Loucy (cell line): ENCODE measurements around the gene SLC6A6.

Experiments used
- H2AFZ ChIP-seq: fragments of 200-600 bp; sonication (generic); 2 replicates; pipeline ENCODE4 v1.6.0; 2016; ENCODE audit warnings: antibody characterized with exemption, mild to moderate bottlenecking, low read length, moderate library complexity
- H3F3A ChIP-seq: fragments of 200-600 bp; 2 replicates; pipeline ENCODE4 v1.6.0; 2016; ENCODE audit warnings: antibody characterized with exemption, low read depth, mild to moderate bottlenecking
- H3K27me3 ChIP-seq: fragments of 200-600 bp; sonication (generic); 2 replicates; pipeline ENCODE4 v1.6.1; 2014; ENCODE audit warnings: low read length, mild to moderate bottlenecking; ENCODE audit not compliant: insufficient read depth, poor library complexity, severe bottlenecking
- H3K36me3 ChIP-seq: fragments of 200-600 bp; sonication (generic); 2 replicates; pipeline ENCODE4 v1.6.1; 2016; ENCODE audit warnings: low read length; ENCODE audit not compliant: insufficient read depth
- H3K4me1 ChIP-seq: fragments of 200-600 bp; sonication (generic); 2 replicates; pipeline ENCODE4 v1.5.1; 2014; ENCODE audit warnings: low read length, mild to moderate bottlenecking; ENCODE audit not compliant: insufficient read depth, poor library complexity, severe bottlenecking
- H3K4me2 ChIP-seq: fragments of 200-600 bp; sonication (generic); 2 replicates; pipeline ENCODE4 v1.6.0; 2014; ENCODE audit warnings: antibody characterized with exemption, low read length, low read depth, mild to moderate bottlenecking; ENCODE audit not compliant: poor library complexity, severe bottlenecking
- H3K4me3 ChIP-seq: fragments of 200-600 bp; sonication (generic); 2 replicates; pipeline ENCODE4 v1.5.1; 2014; ENCODE audit warnings: low read length, mild to moderate bottlenecking, mixed read lengths; ENCODE audit not compliant: poor library complexity, severe bottlenecking
- H3K79me2 ChIP-seq: fragments of 200-600 bp; sonication (generic); 2 replicates; pipeline ENCODE4 v1.6.1; 2014; ENCODE audit warnings: low read length; ENCODE audit not compliant: insufficient read depth
- H3K9ac ChIP-seq: fragments of 200-600 bp; sonication (generic); 2 replicates; pipeline ENCODE4 v1.6.0; 2014; ENCODE audit warnings: mild to moderate bottlenecking, low read depth, low read length, moderate library complexity; ENCODE audit not compliant: poor library complexity, severe bottlenecking
- H3K9me2 ChIP-seq: fragments of 200-600 bp; sonication (generic); replicated peaks from 2 replicates; pipeline ENCODE4 v1.6.1; 2016; ENCODE audit warnings: low read depth, low read length, mixed read lengths
- H3K9me3 ChIP-seq: fragments of 200-600 bp; sonication (generic); 2 replicates; pipeline ENCODE4 v1.6.1; 2014; ENCODE audit warnings: mild to moderate bottlenecking, antibody characterized with exemption, low read length, low read depth; ENCODE audit not compliant: insufficient read depth
- H4K20me1 ChIP-seq: fragments of 200-600 bp; sonication (generic); 2 replicates; pipeline ENCODE4 v1.6.0; 2014; ENCODE audit warnings: antibody characterized with exemption, low read length, mild to moderate bottlenecking; ENCODE audit not compliant: insufficient read depth, poor library complexity, severe bottlenecking
- CTCF ChIP-seq: fragments of 200-600 bp; sonication (generic); conservative IDR thresholded peaks from 2 replicates; pipeline ENCODE4 v1.5.1; 2014; ENCODE audit warnings: mild to moderate bottlenecking, antibody characterized with exemption, low read length
- EZH2phosphoT487 ChIP-seq: fragments of 200-600 bp; IDR thresholded peaks from 2 replicates; pipeline ENCODE4 v1.6.1; 2018; ENCODE audit warnings: antibody characterized with exemption, mild to moderate bottlenecking, moderate library complexity, borderline replicate concordance

Gene SLC6A6

GRCh38 chr3:14386254-14386653 is 16.2 kb upstream of the SLC6A6 start:
- Histone ChIP-seq H3K79me2 (no peaks in the 10 kb centered on the region), H3K27me3 (no peaks in the 10 kb centered on the region), H3K4me2 (no peak overlapping the region), H2AFZ (no peak overlapping the region), H3K9me2 (no peaks in the 10 kb centered on the region), H4K20me1 (no peaks in the 10 kb centered on the region), H3K4me3 (no peak overlapping the region), H3K9ac (no peak overlapping the region), H3K9me3 (no peaks in the 10 kb centered on the region), H3F3A (no peaks in the 10 kb centered on the region), H3K4me1 (no peaks in the 10 kb centered on the region), H3K36me3 (no peaks in the 10 kb centered on the region)
- no peak for TF ChIP-seq CTCF
- TF ChIP-seq EZH2phosphoT487: no peak

GRCh38 chr3:14388201-14388600 is 14.2 kb upstream of the SLC6A6 start:
- Histone ChIP-seq H2AFZ (no peak overlapping the region), H4K20me1 (no peaks in the 10 kb centered on the region), H3K4me1 (no peaks in the 10 kb centered on the region), H3K9me2 (no peaks in the 10 kb centered on the region), H3K9ac (no peak overlapping the region), H3K4me3 (no peak overlapping the region), H3K9me3 (no peaks in the 10 kb centered on the region), H3F3A (no peaks in the 10 kb centered on the region), H3K79me2 (no peaks in the 10 kb centered on the region), H3K27me3 (no peaks in the 10 kb centered on the region), H3K36me3 (no peaks in the 10 kb centered on the region), H3K4me2 (no peak overlapping the region)
- TF ChIP-seq CTCF: no peak
- TF ChIP-seq EZH2phosphoT487: no peak

- Histone ChIP-seq H3K4me1 (no peaks in the 10 kb centered on the region), H3K9me3 (no peaks in the 10 kb centered on the region)
These were observed 13.2 kb upstream of the SLC6A6 start for GRCh38 chr3:14389166-14389606.

More at GRCh38 chr3:14389166-14389606, 13.2 kb upstream of the SLC6A6 start:
- no peaks in the 10 kb centered on the region for H3K36me3 ChIP-seq
- H4K20me1 ChIP-seq: no peaks in the 10 kb centered on the region
- no peak overlapping the region for H3K9ac ChIP-seq
- no peaks in the 10 kb centered on the region for H3K9me2 ChIP-seq
- no peak overlapping the region for H2AFZ ChIP-seq
- no peaks in the 10 kb centered on the region for H3F3A ChIP-seq
- no peak for TF ChIP-seq EZH2phosphoT487
- no peak for TF ChIP-seq CTCF
- no peak overlapping the region for H3K4me3 ChIP-seq
- no peaks in the 10 kb centered on the region for H3K27me3 ChIP-seq
- no peaks in the 10 kb centered on the region for H3K79me2 ChIP-seq
- no peak overlapping the region for H3K4me2 ChIP-seq
